Esophagus squamous epithelium (tissue), 5 donors: ENCODE measurements around the gene PGS1. TPM values are rescaled to one million over a fixed set of nuclear protein-coding genes. Genes with fewer than 3 reads are reported as not detected.

Source experiments
- DNase-seq: peaks from one replicate; lab custom pipeline; 2025; lab: John Stamatoyannopoulos, UW
- H3K27ac ChIP-seq, 4 donors: fragments of 200-600 bp; sonication (generic); one replicate each; pipeline ENCODE4 v1.5.1; 2016 to 2019; ENCODE audit warnings: mild to moderate bottlenecking in 1 of 4
- H3K27me3 ChIP-seq, 4 donors: fragments of 200-600 bp; sonication (generic); 1 replicate in 3 of 4; 2 replicates in 1 of 4; pipeline versions ENCODE4 v1.5.1 to v1.6.0; 2017 to 2021; ENCODE audit warnings: antibody characterized with exemption in 1 of 4
- H3K36me3 ChIP-seq, 3 donors: fragments of 200-600 bp; sonication (generic); one replicate each; pipeline ENCODE4 v1.5.1; 2016 to 2019
- H3K4me1 ChIP-seq, 3 donors: fragments of 200-600 bp; sonication (generic); one replicate each; pipeline ENCODE4 v1.5.1; 2017 to 2019
- H3K4me3 ChIP-seq, 4 donors: fragments of 200-600 bp; sonication (generic); 1 replicate in 3 of 4; 2 replicates in 1 of 4; pipeline ENCODE4 v1.5.1; 2016 to 2019; ENCODE audit warnings: mild to moderate bottlenecking in 2 of 4, moderate library complexity in 1 of 4
- H3K9me3 ChIP-seq, 3 donors: fragments of 200-600 bp; sonication (generic); one replicate each; pipeline ENCODE4 v1.5.1; 2016 to 2019
- POLR2A ChIP-seq, 4 donors: fragments of 450-650 bp; IDR thresholded peaks; one replicate each; pipeline ENCODE4 v1.6.1; 2017; ENCODE audit warnings: antibody characterized with exemption in 4 of 4, mild to moderate bottlenecking in 4 of 4, moderate library complexity in 3 of 4
- WGBS, 2 donors: methylation state at CpG; one replicate each; pipeline ENCODE4 v1.1.5; 2018; 5-methylcytosine and 5-hydroxymethylcytosine counted together
- intact Hi-C: fragments of 100-400 bp; cut with DNase I; formaldehyde crosslinking; loops from one replicate; pipeline ENCODE4 v1.15.0; 2022
- total RNA-seq, 4 donors: library from RNA; depleted of rRNA; stranded (reverse); fragments of >200 nt; gene quantifications; one replicate each; pipeline ENCODE4 v1.1.0, GENCODE V29; 2016
- TF ChIP-seq, protein P1 (sequence below), 6 experiments: fragments of 450-650 bp in 4 of 6; fragments of 200-600 bp in 2 of 6; sonication (generic) in 2 of 6; IDR thresholded peaks; one replicate each; pipeline ENCODE4 v1.5.1; 2016 to 2019; ENCODE audit warnings: antibody characterized with exemption in 6 of 6, mild to moderate bottlenecking in 4 of 6, moderate library complexity in 4 of 6
- donor health status: DM: yes; HTN: yes; CAD: no.

The PGS1 gene
- total RNA-seq, 4 donors from 2014 or later = 18.6 to 32.4 (median 23.0) TPM

DNA sequence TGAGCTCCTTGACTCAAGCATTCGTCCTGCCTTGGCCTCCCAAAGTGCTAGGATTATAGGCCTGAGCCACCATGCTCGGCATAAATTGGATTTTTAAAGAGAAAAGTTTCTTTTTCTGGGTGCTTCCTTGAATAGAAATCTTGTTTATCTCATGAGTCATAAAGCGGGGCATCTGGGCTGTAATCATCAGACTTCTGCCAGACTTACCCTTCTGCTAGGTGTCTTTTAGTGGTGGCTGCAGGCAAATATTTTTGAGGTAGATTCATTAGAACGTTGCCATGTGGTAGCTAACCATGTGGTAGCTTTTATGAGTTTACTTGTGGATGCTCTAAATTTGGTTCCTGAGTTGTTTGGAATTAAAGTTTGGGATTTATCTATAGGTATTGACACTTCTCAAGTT, 13.4 kb downstream of the PGS1 start:
- intact Hi-C loops = no loop called here
- peak overlapping the region in 1 of 4 donors; percentile 36 for H3K27ac ChIP-seq
- H3K9me3 ChIP-seq = no peaks in the 10 kb centered on the region
- WGBS, 2 donors = 18 to 24% methylated on average over 4 of the region's 4 CpGs
- DNase-seq = no peak
- H3K36me3 ChIP-seq = peaks cover 3 to 34% (median 9%) of the 10 kb centered on the region in 3 donors
- no peak overlapping the region for H3K4me3 ChIP-seq
- peaks cover 12 to 83% (median 55%) of the 10 kb centered on the region in 3 donors for H3K4me1 ChIP-seq
- no peaks in the 10 kb centered on the region for H3K27me3 ChIP-seq
- TF ChIP-seq, protein P1, sequence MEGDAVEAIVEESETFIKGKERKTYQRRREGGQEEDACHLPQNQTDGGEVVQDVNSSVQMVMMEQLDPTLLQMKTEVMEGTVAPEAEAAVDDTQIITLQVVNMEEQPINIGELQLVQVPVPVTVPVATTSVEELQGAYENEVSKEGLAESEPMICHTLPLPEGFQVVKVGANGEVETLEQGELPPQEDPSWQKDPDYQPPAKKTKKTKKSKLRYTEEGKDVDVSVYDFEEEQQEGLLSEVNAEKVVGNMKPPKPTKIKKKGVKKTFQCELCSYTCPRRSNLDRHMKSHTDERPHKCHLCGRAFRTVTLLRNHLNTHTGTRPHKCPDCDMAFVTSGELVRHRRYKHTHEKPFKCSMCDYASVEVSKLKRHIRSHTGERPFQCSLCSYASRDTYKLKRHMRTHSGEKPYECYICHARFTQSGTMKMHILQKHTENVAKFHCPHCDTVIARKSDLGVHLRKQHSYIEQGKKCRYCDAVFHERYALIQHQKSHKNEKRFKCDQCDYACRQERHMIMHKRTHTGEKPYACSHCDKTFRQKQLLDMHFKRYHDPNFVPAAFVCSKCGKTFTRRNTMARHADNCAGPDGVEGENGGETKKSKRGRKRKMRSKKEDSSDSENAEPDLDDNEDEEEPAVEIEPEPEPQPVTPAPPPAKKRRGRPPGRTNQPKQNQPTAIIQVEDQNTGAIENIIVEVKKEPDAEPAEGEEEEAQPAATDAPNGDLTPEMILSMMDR (IDR thresholded peaks at IDR 0.05) = no peak
- no peak for TF ChIP-seq POLR2A (IDR thresholded peaks at IDR 0.05)

DNA sequence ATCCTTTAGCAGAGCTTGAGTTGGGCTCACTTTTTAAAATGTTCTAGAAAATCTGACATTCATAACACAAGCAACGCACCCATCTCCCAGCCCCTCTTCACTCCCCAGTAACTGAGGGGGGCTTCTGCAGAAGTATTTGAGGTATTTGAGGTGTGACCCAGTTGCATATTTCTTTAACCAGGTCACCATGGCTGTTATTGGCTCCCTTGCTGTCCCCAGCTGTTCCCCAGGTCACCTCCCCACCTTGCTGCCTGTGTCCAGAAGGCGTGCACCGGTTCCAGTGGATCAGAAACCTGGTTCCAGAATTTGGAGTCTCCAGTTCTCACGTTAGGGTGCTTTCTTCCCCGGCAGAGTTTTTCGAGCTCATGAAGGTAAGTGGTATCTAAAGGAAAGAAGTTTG, 13.8 kb downstream of the PGS1 start:
- TF ChIP-seq, protein P1 (IDR thresholded peaks at IDR 0.05) = no peak
- Histone ChIP-seq H3K27me3 (no peaks in the 10 kb centered on the region), H3K9me3 (no peaks in the 10 kb centered on the region), H3K36me3 (peaks cover 3 to 39% (median 9%) of the 10 kb centered on the region in 3 donors), H3K4me3 (no peak overlapping the region), H3K4me1 (peaks cover 12 to 83% (median 50%) of the 10 kb centered on the region in 3 donors), H3K27ac (no peak overlapping the region)
- DNase-seq = no peak
- WGBS, 2 donors = 91 to 95% methylated on average over 5 to 6 of the region's 6 CpGs
- intact Hi-C loops = no loop called here

DNA sequence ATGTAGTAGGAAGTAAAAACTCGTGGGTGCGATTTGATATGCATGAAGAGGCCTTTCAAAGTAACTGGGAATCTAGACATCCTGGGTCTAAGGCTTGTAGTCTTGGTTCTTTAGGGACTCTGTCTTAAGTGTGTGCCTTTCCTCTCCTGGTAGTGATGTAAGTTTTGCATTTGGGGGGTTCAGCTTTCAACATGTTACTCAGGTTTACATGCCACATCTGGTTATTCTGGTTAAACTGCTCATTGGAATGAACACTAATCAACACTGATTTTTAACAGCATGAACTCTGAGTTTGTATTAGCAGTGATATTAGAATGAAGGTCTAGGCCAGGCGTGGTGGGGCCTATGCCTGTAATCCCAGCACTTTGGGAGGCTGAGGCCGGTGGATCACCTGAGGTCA, 15.1 kb downstream of the PGS1 start:
- Histone ChIP-seq H3K27ac (peak overlapping the region in 1 of 4 donors; percentile 68), H3K4me3 (no peak overlapping the region), H3K9me3 (no peaks in the 10 kb centered on the region), H3K36me3 (peaks cover 11 to 51% (median 12%) of the 10 kb centered on the region in 3 donors), H3K27me3 (no peaks in the 10 kb centered on the region), H3K4me1 (peaks cover 12 to 81% (median 44%) of the 10 kb centered on the region in 3 donors)
- TF ChIP-seq, protein P1 (IDR thresholded peaks at IDR 0.05) = no peak
- TF ChIP-seq POLR2A (IDR thresholded peaks at IDR 0.05) = no peak
- no peak for DNase-seq
- intact Hi-C loops = no loop called here
- WGBS, 2 donors = 73 to 95% methylated on average over 2 to 4 of the region's 4 CpGs

DNA sequence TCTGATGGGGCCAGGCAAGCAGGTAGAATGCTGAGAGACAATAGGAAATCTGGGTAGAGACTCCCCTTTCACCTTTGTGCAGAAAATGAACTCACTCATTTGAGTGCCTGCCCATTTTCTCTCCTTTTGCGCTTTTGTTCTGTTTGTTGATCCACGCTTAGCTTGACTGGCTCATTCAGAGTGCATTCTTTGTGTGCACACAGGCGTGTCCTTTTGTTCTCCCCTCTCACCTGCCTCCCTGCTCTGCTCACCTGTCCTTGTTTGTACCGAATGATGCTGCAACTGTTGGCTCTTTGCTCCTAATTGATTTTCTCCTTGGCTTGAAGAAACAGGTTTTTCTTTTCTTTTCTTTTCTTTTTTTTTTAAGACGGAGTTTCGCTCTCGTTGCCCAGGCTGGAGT, 15.8 kb downstream of the PGS1 start:
- TF ChIP-seq, protein P1 (IDR thresholded peaks at IDR 0.05) = no peak
- TF ChIP-seq POLR2A (IDR thresholded peaks at IDR 0.05) = no peak
- peaks cover 16 to 58% (median 17%) of the 10 kb centered on the region in 3 donors for H3K36me3 ChIP-seq
- H3K4me1 ChIP-seq = peaks cover 12 to 81% (median 37%) of the 10 kb centered on the region in 3 donors
- no peaks in the 10 kb centered on the region for H3K27me3 ChIP-seq
- no peak for DNase-seq
- WGBS, 2 donors = 47 to 65% methylated on average over 7 of the region's 7 CpGs
- no peaks in the 10 kb centered on the region for H3K9me3 ChIP-seq
- intact Hi-C loops = no loop called here
- H3K4me3 ChIP-seq = no peak overlapping the region
- peak overlapping the region in 1 of 4 donors; percentile 68 for H3K27ac ChIP-seq

DNA sequence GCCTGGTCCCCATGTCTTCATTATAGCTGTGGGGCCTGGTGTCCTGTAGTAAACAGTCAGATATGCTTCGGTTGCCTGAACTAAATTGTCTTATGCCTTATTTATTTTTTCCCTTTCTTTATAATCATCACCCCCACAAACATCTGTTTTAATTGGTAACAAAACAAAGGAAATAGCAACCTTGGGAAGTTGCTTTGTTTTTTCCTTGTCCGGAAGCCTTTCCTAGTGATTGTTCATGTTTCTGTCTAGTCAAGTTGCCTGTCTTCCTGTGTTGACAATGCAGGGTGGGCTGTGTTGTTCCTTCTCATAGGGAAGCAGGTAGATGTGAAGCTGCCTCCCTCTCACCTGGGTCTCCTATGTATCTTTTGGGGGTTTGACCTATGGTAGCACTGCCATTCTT, 16.7 kb downstream of the PGS1 start:
- intact Hi-C loops = no loop called here
- Histone ChIP-seq H3K4me3 (no peak overlapping the region), H3K27me3 (no peaks in the 10 kb centered on the region), H3K9me3 (no peaks in the 10 kb centered on the region), H3K27ac (peak overlapping the region in 1 of 4 donors; percentile 68), H3K4me1 (peaks cover 17 to 81% (median 32%) of the 10 kb centered on the region in 3 donors), H3K36me3 (peaks cover 26 to 67% (median 27%) of the 10 kb centered on the region in 3 donors)
- no peak for TF ChIP-seq POLR2A (IDR thresholded peaks at IDR 0.05)
- TF ChIP-seq, protein P1 (IDR thresholded peaks at IDR 0.05) = no peak
- DNase-seq = no peak
- WGBS, 2 donors = 94 to 97% methylated on average over 2 of the region's 2 CpGs
